Uterus (tissue), 2 donors: Measurements from ENCODE around the gene CREBL2.

ENCODE experiments used
- CTCF ChIP-seq, 4 experiments: fragments of 200-600 bp in 2 of 4; fragments of 450-650 bp in 2 of 4; sonication (generic) in 2 of 4; IDR thresholded peaks; one replicate each; pipeline ENCODE4 v1.5.1; 2016 to 2019; ENCODE audit warnings: antibody characterized with exemption in 4 of 4, mild to moderate bottlenecking in 2 of 4, moderate library complexity in 1 of 4
- POLR2A ChIP-seq, 2 donors: fragments of 450-650 bp; IDR thresholded peaks; one replicate each; pipeline ENCODE4 v1.6.1; 2016; ENCODE audit warnings: antibody characterized with exemption in 2 of 2, mild to moderate bottlenecking in 1 of 2, moderate library complexity in 1 of 2

- no peak for TF ChIP-seq CTCF (IDR thresholded peaks at IDR 0.05)
- no peak for TF ChIP-seq POLR2A (IDR thresholded peaks at IDR 0.05)
These were observed 60.4 kb downstream of the CREBL2 start for GRCh38 chr12:12671850-12672660.
